GM19025 (cell line): ENCODE measurements around the gene GGTA1.
"Not testable (repeated sequence)": the region's sequence is repeated elsewhere in the genome, so short reads cannot be mapped to it uniquely, and the experiment has no call there.

ENCODE experiments used
- ATAC-seq: cut with Tn5 transposase; IDR thresholded peaks from one replicate; pipeline ENCODE4 v1.9.1; 2021; ENCODE audit warnings: mild to moderate bottlenecking, low read depth, moderate library complexity; ENCODE audit not compliant: unreplicated experiment

The GGTA1 gene

DNA sequence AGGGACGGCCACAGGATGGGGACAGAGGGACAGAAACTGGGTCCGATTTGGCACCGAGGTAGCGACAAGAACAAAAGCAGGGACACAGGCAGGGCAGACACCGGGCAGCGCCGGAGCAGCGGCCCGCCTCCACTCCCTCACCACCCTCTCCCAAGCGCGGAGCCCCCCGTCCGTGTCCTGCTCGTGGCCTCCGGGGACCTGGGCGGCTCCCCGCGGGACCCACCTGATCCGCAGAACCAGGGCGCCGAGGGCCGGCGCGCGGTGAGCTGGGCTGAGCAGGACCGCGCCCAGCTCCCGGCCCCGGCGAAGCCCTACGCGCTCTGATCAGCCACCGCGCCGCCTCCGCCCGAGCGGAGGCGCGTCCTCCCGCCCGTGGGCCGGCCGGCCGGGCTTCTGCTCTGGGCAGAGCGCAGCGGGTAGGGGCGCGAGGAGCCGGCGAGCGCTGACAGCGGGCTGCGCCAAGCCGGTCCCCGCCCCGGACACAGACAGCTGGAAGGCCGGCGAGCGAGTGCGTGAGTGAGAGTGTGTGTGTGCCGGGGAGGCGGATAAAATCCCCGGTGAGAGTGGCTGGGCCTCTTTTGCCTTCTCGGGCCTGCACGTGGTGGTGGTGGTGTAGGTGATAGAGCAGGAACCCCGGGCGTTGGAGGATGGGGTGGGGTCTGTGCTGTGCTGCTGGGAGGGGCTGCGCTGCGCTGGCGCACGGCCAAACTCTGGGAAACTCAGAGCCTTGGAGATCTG, at the start of gene GGTA1:
TSS of gene GGTA1 (minus strand) at position 418 of the 738 bp plus-strand sequence. CDS start 31,922 bp downstream, outside the sequence.
- ATAC-seq, result no peak

DNA sequence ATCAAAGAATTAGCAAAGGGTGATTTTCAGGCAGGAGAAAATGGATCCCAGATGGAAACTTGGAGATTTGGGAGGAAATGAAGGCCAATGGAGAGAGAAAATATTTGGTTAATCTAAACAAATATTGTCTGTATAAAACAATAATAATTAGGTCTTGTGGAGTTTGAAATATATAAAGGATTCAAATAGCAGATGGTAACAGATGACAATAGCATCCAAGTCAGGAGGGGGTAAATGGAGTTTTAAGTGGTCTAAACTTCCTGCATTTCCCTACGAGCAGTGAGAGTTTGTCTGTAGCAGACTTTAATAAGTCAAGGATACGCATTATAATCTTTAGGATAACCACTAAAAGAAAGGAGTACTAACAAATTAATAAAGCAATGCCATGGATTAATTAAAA, 49.0 kb upstream of the GGTA1 start:
- no peak for ATAC-seq

DNA sequence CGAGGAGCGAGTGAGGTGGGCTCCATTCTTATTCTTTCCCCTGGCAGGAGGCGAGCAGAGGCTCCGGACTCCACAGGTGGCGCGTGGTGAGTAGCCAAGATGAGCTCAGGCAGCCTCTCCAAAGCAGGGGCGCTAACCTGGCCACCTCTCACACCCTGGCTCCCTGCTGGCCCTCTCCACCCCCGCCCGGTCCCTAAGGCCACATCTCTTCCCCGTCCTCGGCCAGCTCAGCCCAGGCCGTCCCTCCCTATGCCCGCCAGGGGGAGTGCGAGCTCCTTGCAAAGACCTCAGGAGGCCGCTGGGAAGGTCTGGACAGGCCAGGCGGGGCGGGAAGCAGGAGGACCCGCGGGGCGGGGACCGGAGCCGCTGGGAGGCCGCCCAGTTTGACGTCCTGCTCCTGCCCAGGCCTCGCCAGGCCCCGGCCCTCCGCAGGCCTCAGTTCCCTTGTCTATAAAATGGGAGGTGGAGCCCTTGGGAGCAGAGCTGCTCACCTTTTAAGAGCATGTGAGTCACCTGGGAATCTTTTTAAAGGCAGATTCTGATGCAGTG, 46.3 kb upstream of the GGTA1 start:
- ATAC-seq, result peak; percentile 67

DNA sequence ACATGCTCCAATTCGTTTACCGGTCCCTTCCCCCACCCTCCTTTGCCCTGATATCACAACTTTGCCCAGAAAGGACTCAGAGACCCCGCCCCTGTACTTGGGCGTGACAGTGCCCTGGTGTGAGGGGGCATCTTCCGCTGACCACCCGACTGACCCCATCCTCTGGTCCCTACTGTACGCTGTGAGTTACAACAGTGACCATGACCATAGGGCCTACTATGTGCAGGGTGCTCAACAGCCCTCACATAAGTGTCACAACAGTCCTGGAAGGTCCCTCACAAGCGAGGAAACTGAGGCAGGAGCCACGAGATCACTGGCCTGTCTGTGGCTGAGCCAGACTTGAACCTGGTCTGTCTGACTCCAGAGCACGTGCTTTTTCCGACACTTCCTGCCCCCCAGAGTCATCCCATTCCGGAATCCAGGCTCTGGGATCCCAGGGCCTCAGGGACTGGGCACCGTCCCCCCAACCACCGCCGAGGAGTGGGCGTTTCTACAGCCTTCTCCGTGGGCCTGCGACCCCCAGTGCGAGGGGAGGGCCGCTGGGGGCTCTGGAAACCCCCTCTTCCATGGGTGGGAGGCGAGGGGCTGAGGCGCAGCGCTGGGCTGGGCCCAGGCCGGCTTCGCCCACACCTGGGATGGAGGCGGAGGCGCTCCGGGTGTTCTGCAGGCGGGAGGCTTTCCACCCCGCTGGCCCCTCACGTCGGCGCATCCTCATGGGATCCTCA, 45.7 kb upstream of the GGTA1 start:
- ATAC-seq, result no peak

DNA sequence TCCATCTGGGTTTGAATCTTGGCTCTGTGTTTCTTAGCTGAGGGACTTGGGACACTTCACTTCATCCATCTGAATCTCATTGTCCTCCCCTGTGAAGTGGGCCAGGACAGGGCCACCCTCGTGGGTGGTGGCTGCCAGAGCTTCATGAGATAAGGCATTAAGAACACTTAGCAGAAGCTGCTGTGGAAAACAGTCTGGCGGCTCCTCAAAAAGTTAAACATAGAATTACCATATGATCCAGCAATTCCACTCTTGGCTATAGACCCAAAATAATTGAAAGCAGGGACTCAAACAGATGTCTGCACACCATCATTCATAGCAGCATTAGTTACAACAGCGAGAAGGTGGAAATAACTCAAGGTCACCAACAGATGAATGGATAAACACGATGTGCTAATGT, 42.4 kb upstream of the GGTA1 start:
- no peak for ATAC-seq

DNA sequence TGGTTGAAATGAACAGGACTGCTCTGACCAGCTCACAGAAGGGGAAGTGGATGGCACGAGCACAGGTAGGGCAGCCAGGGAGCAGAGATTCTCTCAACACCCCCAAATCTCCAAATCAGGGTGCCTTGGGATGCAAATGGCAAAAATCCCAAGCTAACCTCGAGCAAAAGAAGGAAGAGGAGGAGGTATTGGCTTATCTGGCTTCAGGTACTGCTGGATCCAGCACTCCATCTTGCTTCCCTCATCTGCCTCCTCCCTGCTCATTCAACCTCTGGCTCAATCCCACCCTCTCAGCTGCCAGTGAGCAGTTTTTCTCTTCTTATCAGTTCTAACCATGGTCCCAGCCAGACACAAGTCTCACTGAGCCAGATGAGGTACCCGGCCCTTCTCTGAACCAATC, 41.6 kb upstream of the GGTA1 start:
- no peak for ATAC-seq

DNA sequence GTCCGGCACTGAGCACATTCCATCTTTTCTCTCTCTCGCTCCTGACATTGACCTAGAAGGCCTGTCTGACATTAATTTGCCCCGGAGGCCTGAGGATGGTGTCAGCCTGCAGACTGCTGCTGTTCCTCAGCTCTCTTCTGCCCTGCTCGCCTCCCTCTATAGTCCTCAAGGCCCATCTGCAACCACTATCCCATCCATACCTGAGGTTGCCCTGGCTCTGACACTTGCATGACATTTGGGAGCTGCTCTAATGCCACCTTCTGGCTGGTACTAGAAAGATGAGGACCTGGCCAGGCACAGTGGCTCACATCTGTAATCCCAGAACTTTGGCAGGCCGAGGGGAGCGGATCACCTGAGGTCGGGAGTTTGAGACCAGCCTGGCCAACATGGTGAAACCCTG, 38.6 kb upstream of the GGTA1 start:
- ATAC-seq, result no peak

DNA sequence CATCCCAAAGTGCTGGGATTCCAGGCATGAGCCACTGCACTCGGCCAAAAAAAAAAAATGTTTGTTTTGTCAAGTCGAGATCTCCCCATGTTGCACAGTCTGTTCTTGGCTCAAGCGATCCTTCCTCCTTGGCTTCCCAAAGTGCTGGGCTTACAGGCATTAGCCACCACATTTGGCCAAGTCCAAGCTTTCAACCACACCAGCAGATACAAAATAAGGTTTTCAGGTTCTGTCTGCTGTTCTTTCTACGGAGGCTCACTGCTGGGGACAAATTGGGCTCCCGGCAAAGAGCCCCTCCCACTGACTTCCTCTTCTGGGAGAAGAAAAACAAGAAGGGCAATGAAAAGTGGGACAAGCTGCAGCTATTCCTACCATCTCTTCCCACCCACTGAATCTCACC, 37.6 kb upstream of the GGTA1 start:
- no peak for ATAC-seq

DNA sequence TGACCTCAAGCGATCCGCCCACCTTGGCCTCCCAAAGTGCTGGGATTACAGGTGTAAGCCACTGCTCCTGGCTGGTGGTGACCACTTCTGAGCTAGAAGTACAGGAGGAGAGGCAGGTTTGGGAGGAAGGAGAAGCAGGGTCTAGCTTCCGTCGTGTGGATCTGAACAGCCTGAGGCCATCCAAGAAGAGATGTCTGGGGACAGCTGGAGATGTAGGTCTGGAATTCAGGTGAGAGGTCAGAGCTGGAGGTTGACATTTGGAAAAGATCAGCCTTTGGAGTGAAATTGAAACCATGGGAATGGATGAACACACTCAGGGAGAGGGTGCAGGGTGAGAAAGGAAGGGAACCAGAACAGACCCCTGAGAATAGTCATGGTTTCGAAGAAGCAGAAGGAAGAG, 33.2 kb upstream of the GGTA1 start:
- no peak for ATAC-seq

DNA sequence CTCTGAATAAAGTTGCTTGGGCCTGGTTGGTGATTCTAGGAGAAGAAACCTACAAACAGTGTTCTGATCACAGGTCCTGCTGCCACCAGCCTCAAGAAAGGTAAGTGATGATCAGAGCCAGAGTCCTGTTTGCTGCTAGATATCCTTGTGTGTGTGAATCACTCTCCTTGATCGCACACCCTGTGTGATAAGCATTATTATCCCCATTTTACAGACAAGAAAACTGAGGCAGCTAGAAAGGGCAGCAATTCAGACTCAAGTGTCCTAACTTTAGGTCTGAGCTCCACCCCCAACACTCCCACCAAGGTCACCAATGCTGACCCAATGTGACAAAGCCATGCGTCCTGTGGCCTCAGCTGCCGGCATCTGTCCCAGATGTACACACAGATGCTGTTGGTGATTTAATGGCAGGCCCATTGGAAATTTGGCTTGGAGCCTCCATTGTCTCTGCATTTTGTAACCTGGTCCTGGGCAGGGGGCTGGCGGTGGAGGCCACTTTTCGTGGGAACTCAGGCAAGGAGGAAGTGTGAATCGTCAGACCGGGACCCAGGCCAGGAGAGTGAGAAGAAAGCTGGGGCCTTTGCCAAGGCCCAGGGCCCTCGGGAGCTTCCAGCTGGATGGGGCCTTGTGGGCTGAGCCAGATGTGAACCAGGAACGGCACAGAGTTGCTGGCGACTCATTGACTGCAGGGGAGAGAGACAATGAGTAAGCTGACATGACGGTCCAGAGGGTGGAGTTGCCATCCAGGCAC, 29.8 kb upstream of the GGTA1 start:
- no peak for ATAC-seq

DNA sequence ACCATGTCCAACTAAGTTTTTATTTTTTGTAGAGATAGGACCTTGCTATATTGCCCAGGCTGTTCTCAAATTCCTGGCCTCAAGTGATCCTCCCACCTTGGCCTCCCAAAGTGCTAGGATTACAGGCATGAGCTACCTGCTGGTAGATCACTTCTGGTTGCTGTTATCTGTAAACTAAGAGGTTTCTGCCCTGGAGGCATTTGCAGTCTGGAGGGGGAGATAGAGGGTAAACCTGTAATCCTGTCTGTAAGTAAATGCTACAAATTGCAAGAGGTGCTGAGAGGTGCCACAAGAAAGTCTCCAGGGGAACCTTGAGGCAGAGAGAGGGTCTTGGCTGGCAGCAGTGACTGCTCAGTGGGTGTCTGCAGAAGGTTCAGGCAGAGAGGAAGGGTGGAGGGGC, 29.0 kb upstream of the GGTA1 start:
- ATAC-seq, result no peak

DNA sequence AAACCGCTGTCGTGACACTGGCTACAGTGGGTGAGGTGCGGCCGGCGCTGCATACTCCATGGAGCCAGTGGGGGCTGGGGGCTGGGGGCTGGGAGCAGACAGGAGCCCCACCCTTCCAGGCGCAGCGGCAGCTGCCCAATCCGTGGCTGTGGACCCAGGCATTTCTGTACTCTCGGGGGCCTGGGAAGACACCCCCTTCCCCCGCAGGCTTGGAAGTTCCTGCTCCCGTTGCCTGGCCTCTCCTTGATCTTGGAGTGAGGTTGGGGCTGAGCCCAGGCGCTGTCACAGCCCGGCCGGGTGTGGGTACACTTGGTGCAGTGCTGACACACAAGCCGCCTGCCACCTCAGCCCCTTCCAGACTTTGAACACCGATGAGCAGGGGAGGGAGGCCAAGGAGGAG, 27.7 kb upstream of the GGTA1 start:
- no peak for ATAC-seq

DNA sequence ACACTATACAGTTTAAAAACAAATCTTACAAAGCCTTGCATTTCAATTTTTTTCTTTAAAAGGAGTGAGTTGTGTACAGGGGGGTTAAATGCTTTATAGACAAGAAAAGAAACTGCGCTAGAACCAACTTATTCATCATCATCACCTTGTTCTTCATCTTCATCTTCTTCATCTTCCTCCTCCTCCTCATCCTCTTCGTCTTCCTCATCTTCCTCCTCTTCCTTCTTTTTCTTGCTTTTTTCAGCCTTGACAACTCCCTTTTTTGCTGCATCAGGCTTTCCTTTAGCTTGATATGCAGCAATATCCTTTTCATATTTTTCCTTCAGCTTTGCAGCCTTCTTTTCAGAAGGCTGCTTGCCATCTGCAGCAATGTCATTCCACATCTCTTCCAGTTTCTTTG, 20.0 kb upstream of the GGTA1 start:
- ATAC-seq, result not testable (repeated sequence)

DNA sequence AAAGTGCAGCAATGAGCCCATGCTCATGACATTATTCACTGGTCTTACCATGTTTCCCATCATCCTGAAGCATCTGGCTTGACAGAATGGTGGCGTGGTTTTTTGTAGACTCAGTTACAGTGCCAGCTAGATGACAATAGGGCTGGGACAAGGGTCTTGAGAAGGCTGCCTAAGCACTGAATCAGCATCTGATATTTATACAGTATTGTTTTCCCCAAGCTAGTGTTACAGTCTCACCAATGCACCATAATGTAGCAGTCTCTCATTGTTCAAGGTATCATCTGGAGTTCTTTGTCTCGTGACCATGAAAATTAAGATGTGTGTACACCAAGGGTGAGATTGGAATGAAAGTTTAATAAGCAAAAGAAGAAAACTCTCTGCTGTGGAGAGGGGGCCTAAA, 19.0 kb upstream of the GGTA1 start:
- no peak for ATAC-seq

DNA sequence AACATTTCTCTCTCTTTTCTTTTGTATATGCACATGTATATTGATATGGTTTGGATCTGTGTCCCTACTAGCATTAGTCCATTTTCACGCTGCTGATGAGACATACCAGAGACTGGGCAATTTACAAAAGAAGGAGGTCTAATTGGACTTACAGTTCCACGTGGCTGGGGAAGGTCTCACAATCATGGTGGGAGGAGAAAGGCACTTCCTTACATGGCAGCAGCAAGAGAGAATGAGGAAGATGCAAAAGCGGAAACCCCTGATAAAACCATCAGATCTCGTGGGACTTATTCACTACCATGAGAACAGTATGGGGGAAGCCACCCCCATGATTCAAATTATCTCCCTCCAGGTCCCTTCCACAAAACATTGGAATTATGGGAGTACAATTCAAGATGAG, 13.5 kb upstream of the GGTA1 start:
- ATAC-seq, result not testable (repeated sequence)

DNA sequence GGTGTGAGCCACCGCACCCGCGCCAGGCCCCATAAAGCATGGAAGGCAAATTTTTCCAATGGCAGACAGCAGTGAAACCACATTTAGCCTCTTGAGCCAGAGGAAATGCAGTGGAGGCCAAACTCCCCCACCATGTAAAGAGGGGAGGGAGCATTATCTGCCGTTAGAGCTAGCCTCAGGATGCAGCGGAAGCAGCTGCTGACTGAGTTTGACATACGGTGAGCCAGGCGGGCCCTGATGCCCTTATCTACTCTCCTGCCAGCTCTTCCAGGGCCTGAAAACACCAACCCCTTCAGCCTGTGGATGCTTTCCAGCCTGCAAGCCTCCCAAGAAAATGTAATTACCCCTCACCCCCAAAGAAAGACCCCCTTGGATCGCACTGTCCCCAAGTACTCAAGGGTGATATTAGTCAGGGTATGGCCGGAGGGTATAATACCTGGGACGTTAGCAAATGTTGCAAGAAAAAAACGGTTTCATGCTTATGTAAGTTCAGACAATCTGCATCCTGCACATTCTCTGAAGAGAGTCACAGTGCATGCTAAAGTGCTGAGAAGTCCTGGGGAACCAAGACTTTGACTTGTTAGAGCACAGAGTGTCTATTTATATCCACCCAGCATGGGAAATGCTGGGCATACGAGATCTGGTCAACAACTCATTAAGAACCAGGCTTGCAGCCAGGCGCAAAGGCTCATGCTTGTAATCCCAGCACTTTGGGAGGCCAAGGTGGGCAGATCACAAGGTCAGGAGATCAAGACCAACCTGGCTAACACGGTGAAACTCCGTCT, 11.3 kb upstream of the GGTA1 start:
- ATAC-seq, result no peak

DNA sequence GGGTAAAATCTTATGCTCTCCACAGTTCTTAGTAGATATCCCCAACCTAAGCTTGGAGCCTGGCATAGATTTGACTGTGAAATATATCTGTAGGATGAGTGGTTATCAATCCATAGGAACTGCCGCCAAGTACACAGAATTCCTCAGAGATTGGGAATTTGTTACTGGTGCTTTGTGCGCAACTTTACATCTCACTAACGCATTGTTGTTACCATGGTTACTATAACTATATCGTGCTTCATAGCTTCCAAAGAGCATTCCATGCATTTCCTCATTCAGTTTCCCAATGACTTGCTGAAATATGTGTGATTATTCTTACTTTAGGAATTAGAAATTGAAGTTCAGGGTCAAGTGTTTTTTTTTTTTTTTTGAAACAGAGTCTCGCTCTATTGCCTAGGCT, 9.5 kb upstream of the GGTA1 start:
- no peak for ATAC-seq

DNA sequence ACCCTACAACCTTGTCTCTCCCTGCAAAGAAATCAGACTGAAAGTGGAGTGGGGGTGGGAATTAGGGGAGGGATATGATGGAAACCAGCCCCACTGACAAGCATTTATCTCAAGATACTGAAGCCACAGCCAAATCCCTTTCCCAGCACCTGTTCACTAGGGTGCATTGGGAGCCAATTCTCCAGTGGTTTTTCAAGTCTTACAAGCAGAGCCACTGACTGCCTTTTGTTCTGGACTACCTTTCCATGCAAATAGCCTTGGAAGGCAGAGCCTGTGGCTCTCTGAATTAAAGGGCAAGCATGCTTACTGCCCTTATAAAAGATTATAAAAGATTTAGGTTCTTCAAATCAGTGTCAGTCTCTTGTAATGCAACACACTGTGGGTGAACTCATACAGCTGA, 8.8 kb upstream of the GGTA1 start:
- ATAC-seq, result no peak

DNA sequence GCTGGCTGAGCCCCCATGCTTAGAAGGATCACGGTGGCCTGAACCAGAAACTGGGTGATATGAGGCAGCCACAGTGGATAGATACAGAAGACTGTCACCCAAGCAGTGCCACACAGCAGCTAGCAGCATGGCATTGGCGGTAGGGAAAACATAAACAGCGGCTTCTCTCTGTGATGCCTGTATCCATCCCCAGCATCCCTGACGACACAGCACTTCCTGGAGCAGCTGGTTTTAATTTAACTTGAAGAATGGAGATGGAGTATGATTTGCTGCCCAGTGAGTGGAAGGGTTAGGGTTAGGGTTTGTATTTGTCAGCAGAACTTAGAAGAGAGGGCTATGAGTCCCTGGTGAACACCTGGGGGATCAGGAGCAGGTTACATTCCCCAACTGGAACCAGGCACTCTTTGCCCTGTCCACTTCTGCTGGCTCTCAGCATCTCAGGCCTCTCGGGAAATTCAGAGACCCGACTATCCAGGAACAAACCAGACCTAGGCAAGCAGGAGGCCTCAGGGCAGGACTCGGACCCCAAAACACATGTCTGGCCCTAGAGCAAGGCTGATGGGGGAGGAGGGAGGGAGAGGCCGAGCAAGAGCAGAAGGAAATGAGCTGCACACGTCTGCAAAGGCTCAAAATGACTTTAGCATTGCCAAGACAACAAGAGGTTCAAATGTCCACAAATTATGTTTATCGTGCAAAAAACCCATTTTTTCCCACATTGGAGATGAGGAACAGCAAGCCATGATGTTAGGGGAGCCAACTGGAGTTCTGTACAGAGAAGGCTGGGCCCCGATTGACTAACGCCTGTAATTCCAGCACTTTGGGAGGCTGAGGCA, 6.5 kb upstream of the GGTA1 start:
- ATAC-seq, result no peak

DNA sequence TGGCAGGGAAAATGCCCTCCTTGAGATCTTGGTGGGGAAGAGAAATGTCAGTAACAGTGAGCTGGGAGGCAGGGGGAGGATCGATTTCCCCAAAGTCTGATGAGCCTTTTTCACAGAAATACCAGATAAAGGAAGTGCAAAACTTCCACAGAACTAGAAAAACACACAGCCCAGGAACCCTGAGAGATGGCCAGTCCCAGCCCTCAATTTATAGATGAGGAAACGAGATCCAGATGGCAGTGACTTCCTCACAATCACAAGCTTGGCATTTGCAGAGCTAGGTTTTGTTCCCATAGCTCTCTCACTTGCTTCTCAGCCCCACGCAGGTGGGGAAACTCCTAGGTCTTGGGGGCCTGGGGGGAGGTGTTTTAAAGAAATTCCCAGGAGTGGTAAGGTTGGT, 3.8 kb upstream of the GGTA1 start:
- no peak for ATAC-seq
